Measurements from ENCODE around the gene SURF6. TPM values are rescaled to one million over a fixed set of nuclear protein-coding genes. Genes with fewer than 3 reads are reported as not detected.

The SURF6 gene
- 5.7 and 9.4 TPM in 2 replicates for total RNA-seq

DNA sequence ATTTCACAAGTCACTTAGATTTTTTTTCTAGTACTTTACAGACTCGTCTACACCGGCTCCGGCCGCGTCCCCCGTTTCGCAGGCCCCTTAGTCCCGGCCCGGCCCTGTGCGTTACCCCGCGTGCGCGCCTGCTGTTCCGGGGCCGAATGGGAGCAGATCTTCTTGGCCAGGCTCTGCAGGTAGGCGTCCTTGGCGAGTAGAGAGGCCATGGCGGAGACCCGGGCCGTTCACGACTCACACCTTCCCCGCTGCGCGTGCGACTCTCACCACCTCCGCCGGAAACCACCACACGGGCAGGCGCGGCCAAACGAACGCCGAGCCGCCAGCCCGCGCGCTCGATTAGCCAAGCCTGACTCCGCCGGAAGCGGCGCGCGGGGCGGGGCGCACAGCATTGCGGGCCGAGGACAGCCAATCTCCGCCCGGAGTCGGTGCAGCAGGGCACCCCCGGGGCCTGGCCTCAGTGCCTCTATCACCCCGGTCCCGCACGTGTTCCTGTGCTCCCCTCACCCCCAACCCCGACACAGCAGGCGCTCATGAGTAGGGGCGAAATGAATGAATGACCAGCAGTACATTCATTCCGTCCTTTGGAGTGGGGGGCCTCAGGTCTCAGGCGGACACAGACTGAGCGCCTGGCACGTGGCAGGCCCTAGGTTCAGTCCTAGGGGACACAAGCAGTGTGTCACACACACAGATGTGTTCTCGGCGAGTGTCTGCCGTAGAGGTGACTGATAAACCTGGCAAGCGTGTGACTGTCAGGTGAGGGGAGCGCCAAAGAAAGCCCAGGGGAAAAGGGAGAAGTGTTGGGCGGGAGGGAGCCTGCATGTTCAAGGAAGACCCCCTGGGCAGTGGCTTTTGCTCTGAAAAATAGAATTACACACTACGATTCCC lies at the start of gene SURF6:
TSS of gene SURF6 (minus strand) at position 265 of the 888 bp plus-strand sequence. CDS start at position 209, 56 bp downstream.

DNA sequence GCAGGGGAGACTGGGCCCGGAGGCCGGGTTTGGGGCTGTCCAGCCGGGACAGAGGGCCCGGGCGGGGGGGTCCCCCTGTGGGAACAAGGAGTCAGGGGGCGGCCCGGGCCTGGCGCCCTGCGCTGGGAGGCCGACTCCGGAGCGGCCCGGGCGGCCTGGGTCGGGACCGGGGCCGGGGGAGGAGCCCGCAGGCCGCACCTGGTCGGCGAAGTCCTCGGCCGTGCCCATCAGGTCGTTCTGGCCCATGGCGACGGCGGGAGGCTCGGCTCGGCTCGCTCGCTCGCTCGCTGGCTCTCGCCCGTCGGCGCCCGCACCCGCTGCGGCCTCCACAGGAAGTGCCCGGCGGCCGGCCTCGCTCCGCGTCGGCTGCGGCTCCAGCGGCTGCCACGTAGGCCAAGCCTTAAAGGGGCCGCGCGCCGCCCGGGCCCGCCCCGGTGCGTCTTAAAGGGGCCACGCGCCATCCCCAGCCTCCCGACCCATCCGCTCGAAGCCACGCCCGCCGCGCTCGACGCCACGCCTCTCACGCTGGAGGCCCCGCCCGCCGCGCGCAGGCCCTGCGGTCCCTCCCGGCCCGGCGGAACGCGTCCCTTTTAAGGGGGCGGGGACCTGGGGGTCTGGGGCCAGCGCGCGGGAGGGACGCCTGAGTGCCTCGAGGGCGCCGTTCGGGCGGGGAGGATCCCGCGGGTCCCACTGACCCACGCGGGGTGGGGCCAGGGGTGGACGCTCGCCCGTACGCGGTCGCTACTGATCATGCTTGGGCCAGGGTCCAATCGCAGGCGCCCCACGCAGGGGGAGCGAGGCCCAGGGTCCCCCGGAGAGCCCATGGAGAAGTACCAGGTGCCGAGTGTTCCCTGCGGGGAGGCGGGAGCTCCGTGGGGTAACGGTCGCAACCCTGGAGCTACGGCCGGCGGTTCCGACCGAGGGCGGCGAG lies 40.0 kb upstream of the SURF6 start, which contains the start of the genes STKLD1 and SURF4:
TSS of gene STKLD1 (plus strand) at position 643 of the 931 bp plus-strand sequence. CDS start at position 751, 108 bp downstream.
TSS of gene SURF4 (minus strand) at position 337 of the 931 bp plus-strand sequence. CDS start at position 246, 91 bp downstream.

DNA sequence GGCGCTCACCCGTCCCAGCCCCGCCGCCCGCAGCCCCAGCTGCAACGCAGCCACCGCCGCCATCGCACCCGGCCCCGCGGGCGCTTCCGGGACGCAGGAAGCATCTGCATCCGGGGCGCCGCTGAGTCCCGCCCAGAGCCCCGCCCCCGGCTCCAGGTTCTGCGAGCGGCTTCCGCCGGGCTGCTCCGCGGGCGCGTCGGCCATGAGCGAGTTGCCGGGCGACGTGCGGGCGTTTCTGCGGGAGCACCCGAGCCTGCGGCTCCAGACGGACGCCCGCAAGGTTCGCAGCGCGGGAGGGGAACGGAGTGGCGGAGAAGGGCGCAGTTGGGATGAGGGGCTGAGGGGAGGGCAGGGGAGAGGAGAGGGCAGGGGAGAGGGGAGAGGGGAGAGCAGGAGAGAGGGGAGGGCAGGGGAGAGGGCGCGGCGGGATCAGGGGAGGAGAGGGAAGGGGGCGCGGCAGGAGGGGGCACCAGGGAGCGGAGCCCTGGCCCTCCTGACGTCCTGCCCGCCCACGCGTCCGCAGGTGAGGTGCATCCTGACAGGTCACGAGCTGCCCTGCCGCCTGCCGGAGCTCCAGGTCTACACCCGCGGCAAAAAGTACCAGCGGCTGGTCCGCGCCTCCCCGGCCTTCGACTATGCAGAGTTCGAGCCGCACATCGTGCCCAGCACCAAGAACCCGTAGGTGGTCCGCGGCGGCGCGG lies 20.6 kb upstream of the SURF6 start, which contains the start of the genes SURF1 and SURF2:
TSS of gene SURF1 (minus strand) at position 97 of the 701 bp plus-strand sequence. CDS start at position 63, 34 bp downstream.
TSS of gene SURF2 (plus strand) at position 160 of the 701 bp plus-strand sequence. CDS start at position 203, 43 bp downstream.

DNA sequence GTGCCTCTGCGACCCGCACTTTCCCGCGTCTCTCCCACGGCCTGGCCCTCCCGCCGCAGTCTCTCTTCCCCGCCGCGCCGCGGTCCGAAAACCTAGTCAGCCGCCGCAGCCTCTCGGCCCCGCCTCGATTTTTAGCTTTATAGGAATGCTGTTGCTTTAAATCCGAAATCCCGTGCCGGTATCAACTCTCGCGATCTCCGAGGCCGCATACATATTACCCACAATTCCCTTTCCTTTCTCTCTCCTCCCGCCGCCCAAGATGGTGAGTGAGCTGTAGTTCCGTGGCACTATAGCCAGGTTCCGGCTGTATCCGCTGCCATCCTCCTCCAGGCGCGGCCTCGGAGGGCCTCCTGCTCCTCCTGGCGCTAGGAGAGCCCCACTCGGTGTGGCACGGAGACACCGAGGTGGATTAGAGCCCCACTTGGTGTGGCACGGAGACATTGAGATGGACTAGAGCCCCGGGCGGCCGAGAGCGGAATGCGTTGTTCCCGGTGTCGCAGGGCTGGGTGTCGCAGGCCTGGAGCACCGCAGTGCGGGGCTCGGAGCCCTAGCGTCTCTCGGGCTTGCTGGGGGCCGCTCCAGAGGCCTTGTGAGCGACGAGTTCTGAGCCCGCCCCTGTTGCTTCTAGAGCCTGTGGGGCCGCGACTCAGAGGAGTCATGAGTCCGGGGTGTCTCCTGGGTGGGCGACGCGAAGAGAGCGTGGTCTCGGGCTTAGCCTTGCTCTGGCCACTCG lies 12.2 kb upstream of the SURF6 start, which contains the start of the genes MED22 and RPL7A:
TSS of gene MED22 (minus strand) at position 147 of the 733 bp plus-strand sequence. CDS start 1,469 bp downstream, outside the sequence.
TSS of gene RPL7A (plus strand) at position 234 of the 733 bp plus-strand sequence. CDS start at position 260, 26 bp downstream.

Small RNA genes lying within 50 kb of the gene (small RNA-seq; reads per million reads assigned to genes)
- not detected for gene RF00019
- gene SNORD24 = not detected
- gene SNORD36A = not detected
- gene SNORD36B = not detected
- not detected for gene SNORD36C

Other genes with a start within 250 kb of the SURF6 start
- gene RALGDS, start 214.9 kb downstream of the SURF6 start, total RNA-seq = 35.5 and 42.0 TPM in 2 replicates
- 3.9 and 12.7 TPM in 2 replicates for gene GBGT1, start 172.3 kb downstream of the SURF6 start, total RNA-seq
- not detected in 2 replicates for gene OBP2B, start 126.9 kb downstream of the SURF6 start, total RNA-seq
- gene ABO, start 61.0 kb downstream of the SURF6 start, total RNA-seq = under 0.01 TPM in 1 of 2 replicates, not detected in the other
- gene MED22, start 11.9 kb upstream of the SURF6 start, total RNA-seq = 13.7 and 16.7 TPM in 2 replicates
- 1,495 and 2,171 TPM in 2 replicates for gene RPL7A, start 12.0 kb upstream of the SURF6 start, total RNA-seq
- 22.0 and 30.0 TPM in 2 replicates for gene SURF1, start 20.3 kb upstream of the SURF6 start, total RNA-seq
- gene SURF2, start 20.4 kb upstream of the SURF6 start, total RNA-seq = 6.3 and 16.9 TPM in 2 replicates
- 255 and 467 TPM in 2 replicates for gene SURF4, start 39.9 kb upstream of the SURF6 start, total RNA-seq
- gene STKLD1, start 40.2 kb upstream of the SURF6 start, total RNA-seq = 1.6 and 2.7 TPM in 2 replicates
- 12.1 and 19.2 TPM in 2 replicates for gene REXO4, start 81.8 kb upstream of the SURF6 start, total RNA-seq
- 2.0 and 4.7 TPM in 2 replicates for gene ADAMTS13, start 86.2 kb upstream of the SURF6 start, total RNA-seq
- 16.1 and 18.3 TPM in 2 replicates for gene CACFD1, start 123.8 kb upstream of the SURF6 start, total RNA-seq
- gene SLC2A6, start 142.9 kb upstream of the SURF6 start, total RNA-seq = 2.0 and 17.5 TPM in 2 replicates
- gene MYMK, start 188.8 kb upstream of the SURF6 start, total RNA-seq = not detected in 2 replicates
- not detected in 2 replicates for gene ADAMTSL2, start 198.5 kb upstream of the SURF6 start, total RNA-seq